HG03196 (cell line): ENCODE results near the gene PSMB3.

Source experiments
- ATAC-seq: cut with Tn5 transposase; IDR thresholded peaks from one replicate; pipeline ENCODE4 v1.9.1; 2021; ENCODE audit not compliant: unreplicated experiment

PSMB3 gene

DNA sequence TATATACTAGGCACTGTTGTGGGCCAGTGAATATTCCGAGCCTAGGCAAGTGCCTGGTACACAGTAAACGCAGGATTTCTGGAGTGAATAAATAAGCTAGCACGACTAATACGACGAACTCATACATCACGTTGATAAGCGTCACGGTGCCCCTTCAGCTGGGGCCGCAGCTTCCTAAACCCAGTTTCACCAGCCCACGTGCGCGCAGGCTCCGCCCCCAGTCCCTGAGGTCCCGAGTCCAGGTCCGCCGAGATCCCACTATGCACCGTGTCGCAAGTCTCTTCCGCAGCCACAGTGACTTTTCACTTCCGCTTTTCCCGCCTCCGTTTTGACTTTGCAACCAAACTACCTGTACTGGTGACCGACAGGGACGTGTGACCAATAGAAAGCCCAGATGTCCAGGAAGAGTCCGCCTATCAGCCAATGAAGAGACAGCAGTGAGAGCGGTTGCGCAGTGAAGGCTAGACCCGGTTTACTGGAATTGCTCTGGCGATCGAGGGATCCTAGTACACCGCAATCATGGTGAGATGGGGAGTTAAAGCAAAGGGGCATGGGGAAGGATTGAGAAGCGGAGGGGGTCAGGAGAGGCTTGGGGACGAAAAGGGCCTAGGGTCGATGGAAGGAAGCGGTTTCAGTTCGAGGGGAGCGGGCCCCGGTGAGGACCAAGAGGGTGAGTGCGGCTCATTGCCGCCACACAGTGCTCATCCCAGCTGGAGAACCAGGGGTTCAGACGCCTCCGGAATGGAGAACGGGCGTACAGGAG, at the start of gene PSMB3:
Gene PSMB3, plus strand, starts transcription at position 434 of the 763 bp plus-strand sequence. Its CDS starts 86 bp downstream, at position 520.
- peak; percentile 69 for ATAC-seq

- ATAC-seq, result no peak
Measured at GRCh38 chr17:38702916-38703741, 49.4 kb upstream of the PSMB3 start.

DNA sequence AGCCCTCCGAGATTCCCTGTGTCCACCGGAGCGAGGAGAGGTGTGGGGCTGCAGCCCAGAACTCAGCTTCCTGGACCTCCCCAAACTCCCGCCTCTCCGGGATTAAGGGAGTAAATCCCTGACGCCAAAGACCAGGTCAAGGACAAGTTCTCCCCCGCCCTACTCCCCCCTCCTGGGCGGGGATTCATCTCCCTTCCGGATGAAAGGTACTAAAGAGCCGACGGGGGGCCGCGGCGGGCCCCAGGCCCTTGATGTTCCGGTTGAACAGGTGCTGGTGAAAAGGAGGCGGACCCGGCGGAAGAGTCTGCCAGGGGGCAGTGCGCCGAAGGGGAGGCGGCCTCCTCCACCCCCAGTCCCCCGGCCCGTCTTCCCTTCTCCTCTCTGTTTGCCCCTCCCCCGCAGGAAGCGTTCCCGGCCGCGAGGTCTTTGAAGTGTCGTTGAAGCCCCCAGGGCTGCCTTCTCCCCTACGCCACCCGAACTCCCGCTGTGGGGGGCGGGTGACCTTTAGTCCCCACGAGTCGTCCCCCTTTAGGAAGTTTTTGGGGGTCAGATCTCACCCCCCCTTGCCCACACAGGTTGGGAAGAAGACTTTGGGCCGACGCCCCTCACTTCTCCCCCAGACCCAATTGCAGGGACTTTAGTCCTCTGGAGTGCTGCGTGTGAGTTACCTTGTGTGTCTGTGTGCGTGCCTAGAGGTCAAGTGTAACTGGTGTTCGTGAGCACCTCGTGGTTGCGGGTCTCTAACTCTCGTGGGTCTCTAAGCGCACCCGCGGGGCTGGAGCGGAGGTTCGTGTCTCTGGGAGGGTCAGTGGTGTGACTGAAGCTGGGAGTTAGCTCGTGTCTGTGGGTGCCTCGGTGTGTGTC, 48.6 kb upstream of the PSMB3 start:
- no peak for ATAC-seq

GRCh38 chr17:38704606-38705522, 47.7 kb upstream of the PSMB3 start, which contains the start of gene MLLT6:
Gene MLLT6 (plus strand): TSS chr17:38705273. CDS start chr17:38705633, 360 bp downstream.
- ATAC-seq, result no peak

- ATAC-seq, result no peak
Measured at GRCh38 chr17:38705523-38705802, 47.1 kb upstream of the PSMB3 start.

DNA sequence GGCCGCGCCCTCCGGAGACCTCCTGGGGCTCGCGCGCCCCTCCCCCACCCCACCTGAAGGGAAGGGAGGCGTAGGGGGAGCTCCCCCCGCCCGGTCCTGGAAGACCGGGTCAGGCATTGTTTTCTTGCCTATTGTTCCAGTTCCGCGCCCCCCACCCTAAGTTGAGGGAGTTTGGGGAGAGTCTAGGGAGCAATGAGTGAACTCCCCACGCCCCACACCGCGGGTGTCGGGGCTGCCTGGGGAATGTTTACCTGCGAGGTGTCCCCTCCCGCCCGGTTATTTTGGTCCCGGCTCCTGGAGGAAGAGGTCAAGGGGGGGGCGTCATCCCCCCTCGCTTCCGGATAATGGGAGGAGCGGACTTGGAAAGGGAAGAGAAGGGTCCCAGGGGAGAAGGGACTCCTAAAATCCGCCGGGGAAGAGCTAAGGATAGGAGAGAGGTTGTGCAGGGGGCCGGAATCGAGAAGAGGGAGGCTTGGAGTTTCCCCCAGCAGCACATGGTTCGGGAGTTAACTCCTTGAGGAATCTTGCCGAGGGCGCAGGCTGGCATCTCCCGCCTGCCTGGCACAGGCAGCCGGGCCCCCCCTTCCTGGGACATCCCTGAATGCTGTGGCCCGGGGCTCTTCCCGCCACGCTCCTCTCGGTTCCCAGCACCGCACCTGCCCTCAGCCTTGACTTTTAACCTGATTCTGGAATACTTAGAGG, 46.6 kb upstream of the PSMB3 start:
- ATAC-seq, result no peak

GRCh38 chr17:38706505-38707216, 45.9 kb upstream of the PSMB3 start:
- ATAC-seq, result no peak

DNA sequence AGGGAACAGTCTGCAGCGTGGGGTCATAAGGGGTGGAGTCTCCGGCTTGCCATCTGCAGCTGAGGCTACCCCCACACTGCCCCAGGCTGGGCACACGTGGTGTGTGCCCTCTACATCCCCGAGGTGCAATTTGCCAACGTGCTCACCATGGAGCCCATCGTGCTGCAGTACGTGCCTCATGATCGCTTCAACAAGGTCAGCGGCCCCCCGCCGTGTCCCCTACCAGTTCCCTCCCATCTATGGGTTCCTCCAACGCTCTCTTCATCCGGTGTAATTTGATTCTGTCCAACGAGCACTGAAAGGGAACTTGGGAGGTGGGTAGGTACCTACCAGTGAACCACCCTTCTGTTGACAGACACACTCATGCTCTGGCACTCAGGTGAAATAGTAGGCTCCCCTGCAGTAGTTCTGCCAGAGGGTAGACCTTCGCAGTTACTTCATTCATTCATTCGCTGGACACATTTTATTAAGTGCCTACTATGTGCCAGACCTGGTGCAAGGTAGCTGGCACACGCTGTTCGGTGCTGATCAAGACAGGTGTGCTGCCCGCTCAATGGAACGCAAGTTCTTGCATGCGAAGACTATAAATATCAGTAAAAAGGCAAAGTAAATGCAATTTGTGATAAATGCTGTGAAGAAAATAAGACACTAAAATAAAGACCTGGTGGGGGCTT, 44.7 kb upstream of the PSMB3 start:
- no peak for ATAC-seq

DNA sequence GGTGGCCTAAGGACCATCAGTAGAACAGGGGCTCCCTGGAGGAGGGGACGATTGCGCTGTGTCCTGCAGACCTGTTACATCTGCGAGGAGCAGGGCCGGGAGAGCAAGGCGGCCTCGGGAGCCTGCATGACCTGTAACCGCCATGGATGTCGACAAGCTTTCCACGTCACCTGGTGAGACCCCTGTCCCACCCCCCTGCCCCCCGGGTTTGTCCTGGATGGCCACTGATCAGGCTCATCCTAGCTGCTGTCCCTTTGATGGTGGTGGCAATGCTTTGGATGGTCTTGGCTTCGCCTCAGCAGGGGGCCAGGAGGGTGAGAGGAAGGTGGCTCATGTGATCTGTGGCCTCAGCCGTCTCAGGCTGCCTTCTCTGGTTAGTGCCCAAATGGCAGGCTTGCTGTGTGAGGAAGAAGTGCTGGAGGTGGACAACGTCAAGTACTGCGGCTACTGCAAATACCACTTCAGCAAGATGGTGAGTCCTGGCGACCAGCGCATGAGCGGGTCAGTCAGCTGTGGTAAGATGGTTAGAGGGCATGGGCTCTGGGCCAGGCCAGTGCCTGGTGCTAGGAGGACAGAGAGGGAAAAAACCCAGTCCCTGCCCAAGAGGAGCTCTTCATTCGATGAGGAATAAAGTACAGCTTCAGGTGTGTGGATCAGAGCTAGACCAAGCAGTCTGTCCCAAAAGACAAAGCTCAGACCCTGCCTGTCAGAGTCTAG, 43.3 kb upstream of the PSMB3 start:
- ATAC-seq, result no peak

GRCh38 chr17:38709864-38710603, 42.5 kb upstream of the PSMB3 start:
- ATAC-seq, result no peak

DNA sequence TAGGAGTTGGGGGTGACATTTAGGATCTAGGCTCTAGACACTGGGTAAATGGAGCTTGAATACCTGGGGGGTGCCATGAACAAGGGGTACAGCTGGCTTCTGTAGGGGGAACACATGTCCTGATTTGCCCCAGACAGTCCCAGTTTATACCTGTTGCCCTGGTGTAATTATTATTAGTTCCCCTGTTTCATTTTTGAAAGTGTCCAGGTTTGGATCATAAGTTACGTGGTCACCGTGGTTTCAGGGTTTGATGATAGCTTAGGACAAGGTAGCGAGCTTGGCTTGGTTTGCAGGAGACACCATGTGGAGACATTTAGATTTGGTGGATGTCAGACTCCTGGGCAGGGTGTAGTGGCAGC, 42.0 kb upstream of the PSMB3 start:
- no peak for ATAC-seq

DNA sequence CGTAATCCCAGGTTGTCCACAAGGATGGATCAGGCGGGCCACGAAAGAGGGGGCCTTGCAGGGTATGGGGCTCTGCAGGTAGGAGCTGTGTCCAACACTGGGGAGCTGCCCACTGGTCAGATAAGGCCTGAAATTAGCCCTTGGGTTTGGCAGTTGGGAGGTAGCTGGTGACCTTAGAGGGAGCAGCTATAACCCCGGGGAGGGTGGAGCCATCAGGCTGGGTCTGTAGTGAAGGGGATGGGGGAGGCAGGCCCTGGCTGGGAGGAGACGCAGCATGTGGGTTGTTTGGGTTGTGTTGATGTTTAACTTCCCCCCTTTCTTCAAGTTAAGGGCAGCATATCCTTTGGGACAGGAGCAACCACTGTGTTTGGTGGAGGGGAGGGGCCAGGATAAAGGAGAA, 41.6 kb upstream of the PSMB3 start:
- no peak for ATAC-seq

DNA sequence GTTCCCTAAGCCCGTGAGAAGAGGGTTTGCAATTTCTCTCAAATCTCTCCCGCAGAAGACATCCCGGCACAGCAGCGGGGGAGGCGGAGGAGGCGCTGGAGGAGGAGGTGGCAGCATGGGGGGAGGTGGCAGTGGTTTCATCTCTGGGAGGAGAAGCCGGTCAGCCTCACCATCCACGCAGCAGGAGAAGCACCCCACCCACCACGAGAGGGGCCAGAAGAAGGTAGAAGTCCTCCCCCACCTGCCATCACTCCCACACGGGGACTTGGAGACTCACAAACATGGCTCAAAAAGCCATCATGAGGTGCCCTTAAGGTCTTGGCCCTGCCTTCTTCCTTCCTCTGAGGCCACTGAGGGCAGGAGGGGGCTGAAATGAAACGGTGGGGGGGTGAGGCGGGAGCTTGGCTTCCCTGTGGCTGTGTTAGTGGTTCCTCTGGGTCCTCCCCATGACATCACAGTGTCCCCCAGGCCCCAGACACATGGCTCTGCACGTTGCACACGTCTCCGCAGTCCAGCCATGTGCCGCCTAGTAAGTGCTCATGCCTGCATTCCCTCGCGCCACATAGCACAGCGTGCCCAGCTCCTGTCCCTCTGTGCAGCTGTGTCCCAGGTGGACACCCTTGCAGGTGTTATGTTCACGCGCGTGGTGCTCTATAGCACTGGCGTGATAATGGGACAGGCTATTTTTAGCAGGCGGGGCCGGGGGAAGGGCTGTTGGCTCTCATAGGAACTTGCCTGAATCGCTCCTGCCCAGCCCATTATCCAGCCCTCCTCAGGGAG, 40.6 kb upstream of the PSMB3 start:
- ATAC-seq, result no peak

GRCh38 chr17:38712593-38712992, 39.9 kb upstream of the PSMB3 start:
- no peak for ATAC-seq

DNA sequence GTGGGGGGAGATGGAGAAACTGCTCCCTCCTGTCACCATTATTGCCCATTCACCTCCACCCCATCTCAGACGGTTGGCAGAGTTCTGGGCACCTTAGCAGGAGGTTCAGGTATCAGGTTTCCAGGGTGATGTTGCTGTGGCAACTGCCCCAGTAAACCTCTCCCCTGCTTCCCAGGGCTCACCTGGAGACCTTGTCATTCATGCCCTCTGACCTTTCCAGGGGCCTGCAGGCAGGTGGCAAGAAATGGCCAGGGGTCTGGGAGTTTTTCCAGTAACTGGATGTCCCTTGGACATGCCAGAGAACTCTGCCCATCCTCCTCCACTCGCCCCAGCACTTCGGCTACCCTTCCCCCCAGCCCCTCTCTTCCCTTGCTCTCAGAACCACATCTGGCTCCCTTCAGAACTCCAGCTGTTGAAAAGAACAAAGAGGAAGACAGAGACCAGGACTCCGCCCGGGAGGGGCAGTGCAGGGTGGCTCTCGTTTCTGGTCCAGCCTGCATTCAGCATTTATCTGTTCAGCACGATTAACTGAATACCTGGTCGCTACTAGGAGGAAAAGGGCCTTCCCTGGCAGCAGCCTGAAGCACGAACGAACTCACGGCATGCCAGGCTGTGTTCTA, 39.0 kb upstream of the PSMB3 start:
- no peak for ATAC-seq
